DLD1 (cell line): ENCODE data around the gene KIAA0753.

Experiments
- in situ Hi-C: cut with HindIII; loops from 2 replicates; pipeline ENCODE4 v1.10.0; 2017; ENCODE audit warnings: low sequenced_read_pairs

KIAA0753 gene

DNA sequence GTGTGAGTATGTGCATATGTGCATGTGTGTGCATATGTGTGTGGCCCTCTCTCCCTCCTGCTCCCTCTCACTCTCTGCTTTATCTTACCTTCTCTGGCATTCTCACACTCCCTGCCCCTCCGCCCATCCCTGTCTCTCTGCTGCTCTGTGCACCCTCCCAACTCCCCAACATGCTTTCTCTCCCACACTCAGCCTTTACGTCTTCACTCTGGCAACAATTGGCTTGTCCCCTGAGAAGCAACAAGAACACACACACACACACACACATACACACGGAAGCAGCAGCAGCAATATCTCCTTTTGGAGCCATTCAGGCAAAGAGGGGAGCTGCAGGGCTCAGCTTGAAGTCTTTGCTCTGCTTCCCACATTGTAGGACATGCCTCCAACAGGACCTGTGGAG lies 112.0 kb downstream of the KIAA0753 start:
- in situ Hi-C loops = no loop called here
